Choroid plexus epithelial cell (primary cell): ENCODE data around the gene NEURL3.
"Not testable (repeated sequence)": the region's sequence is repeated elsewhere in the genome, so short reads cannot be mapped to it uniquely, and the experiment has no call there.

Experiments used
- DNase-seq: peaks from one replicate; pipeline ENCODE4 v3.0.0-alpha.2; 2010; ENCODE audit warnings: low read depth
- H3K4me3 ChIP-seq: 2 replicates; pipeline ENCODE4 v1.5.1; 2011; ENCODE audit warnings: low read depth, mild to moderate bottlenecking, control low read depth, low read length, moderate library complexity
- CTCF ChIP-seq: conservative IDR thresholded peaks from 2 replicates; pipeline ENCODE4 v1.5.1; 2011; ENCODE audit warnings: low read depth, mild to moderate bottlenecking, control low read depth, inconsistent platforms, low read length, moderate library complexity

Gene NEURL3

GRCh38 chr2:96503637-96504243 lies 1.4 kb downstream of the NEURL3 start:
- TF ChIP-seq CTCF: no peak
- H3K4me3 ChIP-seq: no peak overlapping the region
- no peak for DNase-seq

DNA sequence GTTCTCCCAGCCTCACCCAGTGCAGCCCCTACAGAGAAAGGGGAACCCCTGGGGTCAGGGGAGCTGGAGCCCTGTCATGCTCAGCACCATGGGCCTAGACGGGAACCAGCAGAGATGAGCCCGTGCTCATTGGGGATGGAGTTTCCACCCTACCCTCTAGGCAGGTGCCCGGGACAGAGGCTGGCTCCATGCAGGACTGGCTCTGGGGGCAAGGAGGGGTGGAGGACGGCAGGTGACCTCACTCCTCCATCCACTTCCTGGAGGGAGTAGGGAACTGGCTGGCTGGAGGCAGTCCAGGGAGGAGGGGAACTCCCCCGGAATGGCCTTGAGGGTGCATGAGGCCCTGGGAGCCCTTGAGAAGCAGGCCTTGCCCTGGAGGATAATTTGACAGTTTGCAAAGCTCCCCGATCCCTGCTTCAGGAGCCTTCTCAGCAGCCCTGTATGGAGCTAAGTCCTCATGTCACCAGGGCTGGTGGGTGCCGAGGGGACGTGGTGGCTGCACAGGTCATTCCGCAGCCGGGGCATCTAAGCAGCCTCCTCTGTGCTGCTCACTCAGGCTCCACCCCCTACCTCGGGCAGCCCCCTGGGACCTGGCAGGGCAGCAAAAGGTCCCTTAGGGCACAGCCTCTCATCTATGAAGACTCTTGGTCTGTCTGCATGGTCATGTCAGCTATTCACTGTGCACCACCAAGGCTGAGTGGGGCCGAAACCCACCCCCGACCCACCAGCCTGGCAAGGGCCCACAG lies 2.1 kb downstream of the NEURL3 start:
- TF ChIP-seq CTCF: no peak

DNA sequence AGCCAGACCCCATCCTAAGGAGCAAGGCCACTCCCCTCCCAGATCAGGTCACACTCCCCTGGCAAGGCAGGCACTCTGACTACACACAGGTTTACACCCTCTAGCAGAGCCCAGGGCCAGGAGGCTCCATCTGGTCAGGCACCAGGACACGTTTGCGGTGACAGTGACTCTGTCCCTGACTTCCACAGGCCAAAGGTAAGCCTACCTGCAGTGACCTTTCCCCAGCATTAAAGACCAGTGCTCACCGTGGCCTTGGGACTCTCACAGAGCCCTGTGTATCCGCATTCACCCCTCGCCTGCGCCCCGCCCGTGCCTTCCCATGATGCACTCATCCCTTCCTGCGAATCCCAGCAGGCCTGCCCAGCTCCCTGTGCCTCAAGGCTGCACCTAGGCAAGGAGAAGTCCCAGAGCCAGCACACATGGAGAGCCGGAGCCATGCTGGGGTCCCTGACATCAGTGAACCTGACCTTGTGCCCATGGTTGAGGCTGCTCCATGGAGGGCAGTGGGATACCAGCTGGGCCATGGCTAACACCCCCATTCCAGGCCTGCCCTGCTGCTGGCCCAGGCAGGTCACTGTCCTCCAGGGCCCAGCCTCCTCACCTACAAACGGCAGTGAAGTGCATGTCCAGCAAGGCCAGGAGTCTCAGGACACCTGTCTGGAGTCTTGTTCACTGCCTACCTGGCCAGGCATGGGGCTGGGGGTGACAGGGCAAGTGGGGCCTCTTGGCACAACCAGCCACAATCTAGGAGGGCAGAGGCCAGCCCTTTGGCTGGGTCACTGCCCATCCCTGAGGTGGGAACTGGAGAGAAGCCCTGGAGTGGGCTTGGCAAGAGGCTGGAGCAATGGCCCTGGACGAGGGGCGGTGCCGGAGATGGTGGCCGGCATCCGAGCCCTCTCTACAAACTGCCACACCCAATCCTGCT lies 3.0 kb downstream of the NEURL3 start:
- H3K4me3 ChIP-seq: no peak overlapping the region
- no peak for DNase-seq
- TF ChIP-seq CTCF: no peak

More for the DNA sequence above, 2.1 kb downstream of the NEURL3 start:
- no peak overlapping the region for H3K4me3 ChIP-seq
- DNase-seq: no peak

GRCh38 chr2:96501471-96501874 lies 3.7 kb downstream of the NEURL3 start:
- DNase-seq: no peak

GRCh38 chr2:96500385-96501066 lies 4.6 kb downstream of the NEURL3 start:
- no peak for TF ChIP-seq CTCF
- DNase-seq: no peak
- H3K4me3 ChIP-seq: no peak overlapping the region

More at GRCh38 chr2:96501471-96501874, 3.7 kb downstream of the NEURL3 start:
- no peak overlapping the region for H3K4me3 ChIP-seq
- no peak for TF ChIP-seq CTCF

GRCh38 chr2:96499061-96499960 lies 5.8 kb downstream of the NEURL3 start:
- no peak overlapping the region for H3K4me3 ChIP-seq
- no peak for TF ChIP-seq CTCF
- DNase-seq: no peak

- not testable (repeated sequence) for H3K4me3 ChIP-seq, DNase-seq
Measured at GRCh38 chr2:96498611-96499010, 6.5 kb downstream of the NEURL3 start.
